MM.1S (cell line): ENCODE measurements around the gene DNAJC21.

Source experiments
- EZH2 ChIP-seq: fragments of 300-600 bp; sonication (generic); optimal IDR thresholded peaks from 2 replicates; pipeline ENCODE3; 2017; ENCODE audit warnings: low read depth, mild to moderate bottlenecking, antibody characterized with exemption, low read length, mixed read lengths
- TF ChIP-seq, protein P1 (sequence below): fragments of 300-600 bp; sonication (generic); IDR thresholded peaks from 2 replicates; pipeline ENCODE4 v1.5.1; 2016; ENCODE audit warnings: antibody characterized with exemption, low read length, mixed read lengths

DNA sequence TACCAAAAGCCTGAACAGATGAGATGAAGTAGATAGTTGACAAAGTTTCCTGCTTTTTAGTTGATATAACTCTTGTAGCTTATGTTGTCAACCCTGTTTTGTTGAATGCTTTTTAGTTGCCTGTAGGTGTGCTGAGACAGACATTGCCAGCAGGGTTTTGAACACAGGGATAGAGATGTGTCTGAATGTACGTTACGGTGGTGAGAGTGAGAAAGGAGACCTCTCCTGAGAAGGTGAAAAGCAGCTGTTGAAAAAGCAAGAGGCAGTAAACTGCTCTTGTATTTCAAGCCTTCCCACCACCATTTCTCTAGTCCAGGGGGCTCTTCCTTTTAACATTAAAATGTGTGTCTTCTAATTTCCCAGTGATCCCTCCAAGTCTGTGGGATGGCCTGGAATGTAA, 14.7 kb downstream of the DNAJC21 start:
- TF ChIP-seq, protein P1, sequence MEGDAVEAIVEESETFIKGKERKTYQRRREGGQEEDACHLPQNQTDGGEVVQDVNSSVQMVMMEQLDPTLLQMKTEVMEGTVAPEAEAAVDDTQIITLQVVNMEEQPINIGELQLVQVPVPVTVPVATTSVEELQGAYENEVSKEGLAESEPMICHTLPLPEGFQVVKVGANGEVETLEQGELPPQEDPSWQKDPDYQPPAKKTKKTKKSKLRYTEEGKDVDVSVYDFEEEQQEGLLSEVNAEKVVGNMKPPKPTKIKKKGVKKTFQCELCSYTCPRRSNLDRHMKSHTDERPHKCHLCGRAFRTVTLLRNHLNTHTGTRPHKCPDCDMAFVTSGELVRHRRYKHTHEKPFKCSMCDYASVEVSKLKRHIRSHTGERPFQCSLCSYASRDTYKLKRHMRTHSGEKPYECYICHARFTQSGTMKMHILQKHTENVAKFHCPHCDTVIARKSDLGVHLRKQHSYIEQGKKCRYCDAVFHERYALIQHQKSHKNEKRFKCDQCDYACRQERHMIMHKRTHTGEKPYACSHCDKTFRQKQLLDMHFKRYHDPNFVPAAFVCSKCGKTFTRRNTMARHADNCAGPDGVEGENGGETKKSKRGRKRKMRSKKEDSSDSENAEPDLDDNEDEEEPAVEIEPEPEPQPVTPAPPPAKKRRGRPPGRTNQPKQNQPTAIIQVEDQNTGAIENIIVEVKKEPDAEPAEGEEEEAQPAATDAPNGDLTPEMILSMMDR: no peak
- no peak for TF ChIP-seq EZH2
